ENCODE data around the gene ERO1B. TPM values are rescaled to one million over a fixed set of nuclear protein-coding genes. Genes with fewer than 3 reads are reported as not detected.

Gene ERO1B
- total RNA-seq, 3 donors from 2014 or later (not counting 1 experiment from before 2014, with no cell fraction given): 14.7 to 17.8 (median 16.5) TPM

DNA sequence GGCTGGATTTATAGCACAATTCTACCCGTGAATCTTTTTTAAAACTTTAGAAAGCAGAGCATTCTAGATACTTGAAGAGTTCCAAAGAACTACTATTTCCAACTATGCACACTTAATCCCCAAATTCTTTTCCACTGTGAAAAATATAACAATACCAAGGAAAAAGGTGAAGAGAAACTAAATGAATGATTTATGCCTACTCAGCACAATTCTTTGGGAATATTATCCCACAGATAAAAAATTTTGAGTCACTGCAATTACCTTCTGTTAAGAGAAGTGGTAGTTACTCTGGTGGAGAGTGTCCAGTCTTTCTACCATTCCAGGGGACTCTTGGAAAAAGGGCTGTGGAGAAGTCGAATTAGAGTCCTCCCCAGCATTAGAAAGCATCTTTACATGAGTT, 39.2 kb downstream of the ERO1B start:
- Mint-ChIP-seq H3K4me1 (no peaks in the 10 kb centered on the region), H3K36me3 (no peaks in the 10 kb centered on the region), H3K4me3 (no peak overlapping the region), H3K27ac (no peak overlapping the region), H3K9me3 (no peaks in the 10 kb centered on the region), H3K27me3 (ENCODE audit: low read depth in 2 of 2) (no peaks in the 10 kb centered on the region)
- ATAC-seq: no peak
- Histone ChIP-seq H3K36me3 (ENCODE audit: control insufficient read depth, insufficient read depth, low read length) (peaks cover 12% of the 10 kb centered on the region), H3K27me3 (ENCODE audit: control insufficient read depth, insufficient read depth, low read length) (no peaks in the 10 kb centered on the region), H3K4me1 (ENCODE audit: control insufficient read depth, insufficient read depth, low read length) (no peaks in the 10 kb centered on the region), H3K4me3 (ENCODE audit: low read length) (no peak overlapping the region), H3K27ac (ENCODE audit: low read length) (no peak overlapping the region), H3K9me3 (ENCODE audit: control insufficient read depth, insufficient read depth, low read length) (no peaks in the 10 kb centered on the region)
- WGBS (ENCODE audit: insufficient coverage): 93% methylated on average over 2 of the region's 2 CpGs
- intact Hi-C loops (cut with micrococcal nuclease): no loop called here
- DNase-seq: no peak
- TF ChIP-seq, protein P1, sequence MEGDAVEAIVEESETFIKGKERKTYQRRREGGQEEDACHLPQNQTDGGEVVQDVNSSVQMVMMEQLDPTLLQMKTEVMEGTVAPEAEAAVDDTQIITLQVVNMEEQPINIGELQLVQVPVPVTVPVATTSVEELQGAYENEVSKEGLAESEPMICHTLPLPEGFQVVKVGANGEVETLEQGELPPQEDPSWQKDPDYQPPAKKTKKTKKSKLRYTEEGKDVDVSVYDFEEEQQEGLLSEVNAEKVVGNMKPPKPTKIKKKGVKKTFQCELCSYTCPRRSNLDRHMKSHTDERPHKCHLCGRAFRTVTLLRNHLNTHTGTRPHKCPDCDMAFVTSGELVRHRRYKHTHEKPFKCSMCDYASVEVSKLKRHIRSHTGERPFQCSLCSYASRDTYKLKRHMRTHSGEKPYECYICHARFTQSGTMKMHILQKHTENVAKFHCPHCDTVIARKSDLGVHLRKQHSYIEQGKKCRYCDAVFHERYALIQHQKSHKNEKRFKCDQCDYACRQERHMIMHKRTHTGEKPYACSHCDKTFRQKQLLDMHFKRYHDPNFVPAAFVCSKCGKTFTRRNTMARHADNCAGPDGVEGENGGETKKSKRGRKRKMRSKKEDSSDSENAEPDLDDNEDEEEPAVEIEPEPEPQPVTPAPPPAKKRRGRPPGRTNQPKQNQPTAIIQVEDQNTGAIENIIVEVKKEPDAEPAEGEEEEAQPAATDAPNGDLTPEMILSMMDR (IDR thresholded peaks at IDR 0.05): no peak

DNA sequence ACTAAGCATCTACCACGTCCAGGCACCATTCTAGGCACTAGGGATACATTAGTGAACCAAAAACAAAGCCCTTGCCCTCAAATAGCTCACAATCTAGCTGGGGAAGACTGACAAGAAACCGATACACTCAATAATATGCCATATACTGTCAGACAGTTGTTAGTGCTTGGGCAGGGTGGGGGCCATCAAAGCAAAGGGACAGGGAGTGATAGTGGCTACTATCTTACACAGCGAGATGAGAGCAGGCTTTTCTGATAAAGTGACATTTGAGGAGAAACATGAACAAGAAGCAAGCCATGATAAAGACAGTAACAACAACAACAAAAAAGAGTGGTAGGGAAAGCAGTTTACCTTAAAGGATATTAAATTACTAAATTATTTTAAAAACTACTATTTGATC, 41.1 kb downstream of the ERO1B start:
- H3K9me3 ChIP-seq (ENCODE audit: control insufficient read depth, insufficient read depth, low read length): no peaks in the 10 kb centered on the region
- H3K36me3 ChIP-seq (ENCODE audit: control insufficient read depth, insufficient read depth, low read length): peaks cover 12% of the 10 kb centered on the region
- no peak overlapping the region for H3K27ac ChIP-seq (ENCODE audit: low read length)
- Mint-ChIP-seq H3K9me3 (no peaks in the 10 kb centered on the region), H3K4me3 (no peak overlapping the region), H3K36me3 (no peaks in the 10 kb centered on the region), H3K27me3 (ENCODE audit: low read depth in 2 of 2) (no peaks in the 10 kb centered on the region), H3K27ac (no peak overlapping the region), H3K4me1 (no peaks in the 10 kb centered on the region)
- no peaks in the 10 kb centered on the region for H3K4me1 ChIP-seq (ENCODE audit: control insufficient read depth, insufficient read depth, low read length)
- TF ChIP-seq, protein P1 (IDR thresholded peaks at IDR 0.05): no peak
- DNase-seq (no peak), ATAC-seq (no peak)
- intact Hi-C loops (cut with micrococcal nuclease): no loop called here
- 95% methylated on average over 2 of the region's 3 CpGs for WGBS (ENCODE audit: insufficient coverage)
- no peak overlapping the region for H3K4me3 ChIP-seq (ENCODE audit: low read length)
- no peaks in the 10 kb centered on the region for H3K27me3 ChIP-seq (ENCODE audit: control insufficient read depth, insufficient read depth, low read length)

DNA sequence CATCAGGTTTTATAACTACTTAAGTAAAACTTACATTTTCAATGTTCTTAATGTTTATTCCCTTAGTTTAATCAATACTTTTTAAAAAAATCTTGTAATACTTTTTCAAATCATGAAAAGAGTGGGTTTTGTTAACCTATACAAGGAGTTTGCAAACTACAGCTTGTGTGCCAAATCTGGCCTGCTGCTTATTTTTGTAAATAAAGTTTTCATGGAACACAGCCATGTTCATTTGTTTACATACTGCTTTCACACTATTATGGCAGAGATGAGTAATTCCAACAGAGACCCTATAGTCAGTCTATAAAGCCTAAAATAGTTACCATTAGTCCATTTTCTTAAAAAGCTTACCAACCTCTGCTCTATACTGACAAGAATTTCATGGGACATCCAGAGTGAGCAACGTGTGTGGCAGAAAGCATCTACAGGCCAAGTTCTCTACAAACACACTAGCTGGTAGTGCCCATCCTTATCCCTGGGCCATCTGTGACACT, 42.6 kb downstream of the ERO1B start:
- Mint-ChIP-seq H3K36me3 (no peaks in the 10 kb centered on the region), H3K9me3 (no peaks in the 10 kb centered on the region), H3K27me3 (ENCODE audit: low read depth in 2 of 2) (no peaks in the 10 kb centered on the region), H3K4me3 (no peak overlapping the region), H3K4me1 (no peaks in the 10 kb centered on the region), H3K27ac (no peak overlapping the region)
- ATAC-seq: no peak
- WGBS (ENCODE audit: insufficient coverage): 97% methylated on average over 1 of the region's 1 CpG
- DNase-seq: no peak
- TF ChIP-seq, protein P1 (IDR thresholded peaks at IDR 0.05): no peak
- Histone ChIP-seq H3K27me3 (ENCODE audit: control insufficient read depth, insufficient read depth, low read length) (no peaks in the 10 kb centered on the region), H3K4me3 (ENCODE audit: low read length) (no peak overlapping the region), H3K36me3 (ENCODE audit: control insufficient read depth, insufficient read depth, low read length) (peaks cover 15% of the 10 kb centered on the region), H3K9me3 (ENCODE audit: control insufficient read depth, insufficient read depth, low read length) (no peaks in the 10 kb centered on the region), H3K27ac (ENCODE audit: low read length) (no peak overlapping the region), H3K4me1 (ENCODE audit: control insufficient read depth, insufficient read depth, low read length) (no peaks in the 10 kb centered on the region)
- intact Hi-C loops (cut with micrococcal nuclease): no loop called here

DNA sequence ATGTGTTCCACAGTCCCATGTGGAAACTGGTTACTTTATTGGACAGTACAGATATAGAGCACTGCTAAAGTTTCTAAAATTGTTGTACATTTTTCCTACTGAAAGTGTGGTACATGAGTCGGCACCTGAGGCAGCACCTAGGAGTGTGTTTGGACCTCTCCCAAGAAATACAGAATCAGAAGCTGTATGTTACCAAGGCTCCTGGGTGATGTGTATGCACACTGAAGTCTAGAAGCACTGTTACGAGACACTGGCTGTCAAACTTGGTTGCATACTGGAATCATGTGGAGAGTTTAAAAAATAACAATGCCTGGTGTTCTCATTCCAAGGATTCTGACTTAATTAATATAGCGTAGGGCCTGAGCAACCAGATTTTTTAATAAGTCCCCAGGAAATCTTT, 46.6 kb downstream of the ERO1B start:
- no peaks in the 10 kb centered on the region for H3K4me1 ChIP-seq (ENCODE audit: control insufficient read depth, insufficient read depth, low read length)
- no peaks in the 10 kb centered on the region for H3K9me3 Mint-ChIP-seq
- no peaks in the 10 kb centered on the region for H3K27me3 ChIP-seq (ENCODE audit: control insufficient read depth, insufficient read depth, low read length)
- H3K36me3 Mint-ChIP-seq: no peaks in the 10 kb centered on the region
- DNase-seq: no peak
- H3K27me3 Mint-ChIP-seq (ENCODE audit: low read depth in 2 of 2): no peaks in the 10 kb centered on the region
- no peaks in the 10 kb centered on the region for H3K9me3 ChIP-seq (ENCODE audit: control insufficient read depth, insufficient read depth, low read length)
- ATAC-seq: no peak
- H3K4me1 Mint-ChIP-seq: no peaks in the 10 kb centered on the region
- H3K4me3 ChIP-seq (ENCODE audit: low read length): no peak overlapping the region
- H3K27ac Mint-ChIP-seq: no peak overlapping the region
- H3K27ac ChIP-seq (ENCODE audit: low read length): no peak overlapping the region
- no peak overlapping the region for H3K4me3 Mint-ChIP-seq
- TF ChIP-seq, protein P1 (IDR thresholded peaks at IDR 0.05): no peak
- 100% methylated on average over 2 of the region's 3 CpGs for WGBS (ENCODE audit: insufficient coverage)
- peaks cover 5% of the 10 kb centered on the region for H3K36me3 ChIP-seq (ENCODE audit: control insufficient read depth, insufficient read depth, low read length)
- intact Hi-C loops (cut with micrococcal nuclease): no loop called here
